Bronchial epithelial cell (primary cell): ENCODE measurements around the gene PATL1. TPM values are rescaled to one million over a fixed set of nuclear protein-coding genes. Genes with fewer than 3 reads are reported as not detected.

Source experiments
- DNase-seq: peaks from one replicate; pipeline ENCODE4 v3.0.0-alpha.2; 2010; ENCODE audit warnings: low read depth
- FAIRE-seq: peaks from 2 replicates; lab custom pipeline; 2011; peaks lifted over from hg19 to GRCh38; lab: Jason Lieb, UNC
- H3K27me3 ChIP-seq: 2 replicates; pipeline ENCODE4 v1.5.1; 2011; ENCODE audit warnings: low read length; ENCODE audit not compliant: control insufficient read depth, insufficient read depth
- H3K36me3 ChIP-seq: 2 replicates; pipeline ENCODE4 v1.5.1; 2011; ENCODE audit warnings: low read length; ENCODE audit not compliant: control insufficient read depth, insufficient read depth
- H3K4me3 ChIP-seq: 2 replicates; pipeline ENCODE4 v1.5.1; 2011; ENCODE audit warnings: mild to moderate bottlenecking, low read depth, low read length, control low read depth
- total RNA-seq: library from RNA; depleted of rRNA; stranded (reverse); fragments of >200 nt; gene quantifications from 2 replicates; pipeline ENCODE4 v1.2.1, GENCODE V29; 2014
- TF ChIP-seq, protein P1 (sequence below): IDR thresholded peaks from 2 replicates; pipeline ENCODE4 v1.5.1; 2011; ENCODE audit warnings: mild to moderate bottlenecking, moderate library complexity, low read length, control low read depth, inconsistent platforms; ENCODE audit not compliant: insufficient read depth, severe bottlenecking

PATL1 gene
- total RNA-seq, 1 donor from 2014 or later, result 3.7 TPM

DNA sequence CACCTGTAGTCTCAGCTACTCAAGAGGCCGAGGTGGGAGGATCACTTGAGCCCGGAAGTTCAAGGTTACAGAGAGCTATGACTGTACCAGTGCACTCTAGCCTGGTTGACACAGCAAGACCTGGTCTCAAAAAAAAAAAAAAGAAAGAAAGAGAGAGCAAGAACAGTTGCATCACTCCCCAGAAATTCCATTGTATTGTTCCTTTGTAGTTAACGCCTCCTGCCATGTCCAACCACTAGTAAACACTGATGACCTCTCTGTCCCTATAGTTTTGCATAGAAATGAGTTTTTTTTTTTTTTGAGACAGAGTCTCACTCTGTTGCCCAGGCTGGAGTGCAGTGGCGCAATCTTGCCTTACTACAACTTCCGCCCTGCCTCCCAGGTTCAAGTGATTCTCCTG is 10.8 kb downstream of the PATL1 start:
- H3K27me3 ChIP-seq, result no peaks in the 10 kb centered on the region
- no peak for DNase-seq
- TF ChIP-seq, protein P1, sequence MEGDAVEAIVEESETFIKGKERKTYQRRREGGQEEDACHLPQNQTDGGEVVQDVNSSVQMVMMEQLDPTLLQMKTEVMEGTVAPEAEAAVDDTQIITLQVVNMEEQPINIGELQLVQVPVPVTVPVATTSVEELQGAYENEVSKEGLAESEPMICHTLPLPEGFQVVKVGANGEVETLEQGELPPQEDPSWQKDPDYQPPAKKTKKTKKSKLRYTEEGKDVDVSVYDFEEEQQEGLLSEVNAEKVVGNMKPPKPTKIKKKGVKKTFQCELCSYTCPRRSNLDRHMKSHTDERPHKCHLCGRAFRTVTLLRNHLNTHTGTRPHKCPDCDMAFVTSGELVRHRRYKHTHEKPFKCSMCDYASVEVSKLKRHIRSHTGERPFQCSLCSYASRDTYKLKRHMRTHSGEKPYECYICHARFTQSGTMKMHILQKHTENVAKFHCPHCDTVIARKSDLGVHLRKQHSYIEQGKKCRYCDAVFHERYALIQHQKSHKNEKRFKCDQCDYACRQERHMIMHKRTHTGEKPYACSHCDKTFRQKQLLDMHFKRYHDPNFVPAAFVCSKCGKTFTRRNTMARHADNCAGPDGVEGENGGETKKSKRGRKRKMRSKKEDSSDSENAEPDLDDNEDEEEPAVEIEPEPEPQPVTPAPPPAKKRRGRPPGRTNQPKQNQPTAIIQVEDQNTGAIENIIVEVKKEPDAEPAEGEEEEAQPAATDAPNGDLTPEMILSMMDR, result no peak
- FAIRE-seq, result no peak
- H3K4me3 ChIP-seq, result no peak overlapping the region
- H3K36me3 ChIP-seq, result peaks cover 22% of the 10 kb centered on the region

DNA sequence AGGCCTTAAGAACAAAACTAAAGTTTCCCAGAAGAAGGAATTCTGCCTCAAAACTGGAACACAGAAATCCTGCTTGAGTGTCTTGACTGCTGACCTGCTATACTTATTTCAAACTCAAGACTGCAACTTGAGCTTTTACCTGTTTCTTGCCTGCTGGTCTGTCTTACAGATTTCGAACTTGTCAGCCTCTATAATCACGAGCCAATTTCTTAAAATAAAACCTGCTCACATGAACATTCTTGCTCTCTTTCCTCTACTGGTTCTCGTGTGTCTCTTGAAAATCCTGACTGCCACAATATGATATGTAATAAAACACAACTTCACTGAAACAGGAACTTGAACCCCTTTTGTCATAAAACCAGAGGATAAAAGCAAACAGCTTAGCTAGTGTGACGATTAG is 13.9 kb downstream of the PATL1 start:
- Histone ChIP-seq H3K4me3 (no peak overlapping the region), H3K36me3 (peaks cover 34% of the 10 kb centered on the region), H3K27me3 (no peaks in the 10 kb centered on the region)
- FAIRE-seq (no peak), DNase-seq (no peak)
- TF ChIP-seq, protein P1, result no peak

DNA sequence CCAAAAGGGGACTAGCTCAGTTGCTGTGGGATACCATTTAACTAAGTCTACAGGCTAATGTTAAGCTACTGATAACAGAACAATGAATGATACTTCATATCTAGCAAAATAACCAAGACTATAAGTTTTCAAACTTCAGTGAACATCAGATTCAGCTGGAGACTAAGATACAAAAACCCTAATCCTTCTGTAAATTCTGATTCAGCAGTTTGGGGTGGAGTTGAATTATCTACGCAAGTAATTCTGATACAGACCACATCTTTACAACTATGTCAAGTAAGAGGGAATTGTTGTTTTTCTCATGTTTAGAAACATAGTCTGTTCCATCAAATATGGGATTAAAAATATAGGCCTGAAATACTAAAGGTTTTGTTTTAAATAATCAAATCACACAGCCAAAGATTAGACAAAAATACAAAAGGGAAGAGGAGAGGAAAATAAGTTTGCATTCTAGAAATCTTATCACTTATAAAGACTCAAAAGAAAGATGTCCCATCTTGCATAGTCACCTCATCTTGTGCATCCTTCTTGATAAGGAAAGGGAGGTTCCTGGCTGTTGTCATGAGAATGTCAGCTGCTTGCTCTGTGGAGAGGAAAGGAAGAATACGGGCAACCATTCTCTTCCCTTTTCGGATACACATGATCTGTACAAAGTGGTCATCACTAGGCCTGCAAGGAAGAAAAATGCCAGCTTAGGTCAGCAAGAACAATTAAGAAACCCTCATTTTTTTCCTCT is 21.4 kb downstream of the PATL1 start:
- H3K4me3 ChIP-seq, result no peak overlapping the region
- no peak for FAIRE-seq
- TF ChIP-seq, protein P1, result no peak
- H3K36me3 ChIP-seq, result peaks cover 19% of the 10 kb centered on the region
- DNase-seq, result no peak
- H3K27me3 ChIP-seq, result no peaks in the 10 kb centered on the region

DNA sequence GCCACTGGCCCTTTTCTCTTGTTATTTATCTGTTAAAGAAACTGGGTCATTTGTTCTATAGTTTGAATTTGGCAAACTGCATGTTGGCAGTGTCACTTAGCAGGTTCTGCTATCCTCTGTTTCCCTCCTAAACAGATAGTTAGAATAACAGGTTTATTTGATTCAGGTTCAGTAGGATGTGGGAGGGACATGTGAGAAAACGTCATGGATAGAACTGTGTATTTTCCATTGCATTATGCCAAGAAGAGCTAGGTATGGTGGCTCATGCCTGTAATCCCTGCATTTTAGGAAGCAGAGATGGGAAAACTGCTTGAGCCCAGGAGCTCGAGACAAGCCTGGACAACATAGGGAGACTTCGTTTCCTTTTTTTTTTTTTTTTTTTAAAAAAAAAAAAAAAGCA is 24.3 kb downstream of the PATL1 start:
- no peaks in the 10 kb centered on the region for H3K27me3 ChIP-seq
- H3K36me3 ChIP-seq, result peaks cover 15% of the 10 kb centered on the region
- H3K4me3 ChIP-seq, result no peak overlapping the region
- FAIRE-seq (no peak), DNase-seq (no peak)
- TF ChIP-seq, protein P1, result no peak

DNA sequence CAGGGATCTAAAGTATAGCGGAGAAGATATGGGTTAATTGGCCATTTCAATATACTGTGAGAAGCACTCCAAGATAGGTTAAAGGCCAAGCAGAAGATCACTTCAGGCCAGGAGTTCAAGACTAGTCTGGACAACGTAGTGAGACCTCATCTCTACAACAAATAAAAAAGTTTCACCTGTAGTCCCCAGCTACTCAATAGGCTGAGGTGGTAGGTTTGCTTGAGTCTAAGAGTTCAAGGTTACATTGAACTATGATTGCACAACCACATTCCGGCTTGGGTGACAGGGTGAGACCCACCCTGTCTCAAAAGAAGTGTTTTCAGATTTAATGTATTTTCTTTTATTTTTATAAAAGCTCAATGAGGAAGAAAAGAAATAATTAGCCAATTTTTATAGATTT is 25.4 kb downstream of the PATL1 start:
- Histone ChIP-seq H3K4me3 (no peak overlapping the region), H3K27me3 (no peaks in the 10 kb centered on the region), H3K36me3 (peaks cover 20% of the 10 kb centered on the region)
- DNase-seq (no peak), FAIRE-seq (no peak)
- TF ChIP-seq, protein P1, result no peak

DNA sequence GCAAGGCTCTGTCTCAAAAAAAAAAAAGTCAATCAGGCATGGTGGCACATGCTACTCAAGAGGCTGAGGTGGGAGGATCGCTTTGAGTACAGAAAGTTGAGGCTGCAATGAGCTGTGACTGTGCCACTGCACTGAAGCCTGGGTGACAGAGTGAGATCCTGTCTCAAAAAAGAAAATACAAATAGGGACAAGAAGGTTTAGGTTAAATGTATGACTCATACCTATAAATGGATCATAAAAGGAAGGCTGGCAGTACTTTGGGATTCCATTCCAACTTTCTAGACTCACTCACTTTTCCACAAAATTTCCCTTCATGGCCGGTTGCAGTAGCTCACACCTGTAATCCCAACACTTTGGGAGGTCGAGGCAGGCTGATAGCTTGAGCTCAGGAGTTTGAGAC is 27.7 kb downstream of the PATL1 start:
- DNase-seq (no peak), FAIRE-seq (no peak)
- Histone ChIP-seq H3K4me3 (no peak overlapping the region), H3K27me3 (no peaks in the 10 kb centered on the region), H3K36me3 (peaks cover 23% of the 10 kb centered on the region)
- TF ChIP-seq, protein P1, result no peak
